H1 (cell line): ENCODE measurements around the gene KCNIP3. TPM values are rescaled to one million over a fixed set of nuclear protein-coding genes. Genes with fewer than 3 reads are reported as not detected.

Experiments
- ASH2L ChIP-seq: fragments of 200-600, 300-600 bp; sonication (generic); IDR thresholded peaks from one replicate; pipeline ENCODE4 v1.7.1; 2017; ENCODE audit warnings: low read length
- CHD1 ChIP-seq: IDR thresholded peaks from 2 replicates; pipeline ENCODE4 v1.6.1; 2012; ENCODE audit warnings: low read depth, low read length, improper control_type of control experiment
- EGR1 ChIP-seq: IDR thresholded peaks from 2 replicates; pipeline ENCODE4 v1.6.1; 2011; ENCODE audit warnings: low read depth, low read length, borderline replicate concordance
- JUND ChIP-seq: IDR thresholded peaks from 2 replicates; pipeline ENCODE4 v1.6.1; 2011; ENCODE audit warnings: mild to moderate bottlenecking, improper control_type of control experiment, low read length
- MAFK ChIP-seq: IDR thresholded peaks from 2 replicates; pipeline ENCODE4 v1.6.1; 2012; ENCODE audit warnings: low read depth, mild to moderate bottlenecking, improper control_type of control experiment, low read length
- NRF1 ChIP-seq: IDR thresholded peaks from 2 replicates; pipeline ENCODE4 v1.6.1; 2011; ENCODE audit warnings: mild to moderate bottlenecking, low read depth, low read length, improper control_type of control experiment
- SIN3A ChIP-seq, 2 experiments: IDR thresholded peaks in 1 of 2; conservative IDR thresholded peaks in 1 of 2; 2 replicates each; pipeline ENCODE4 v1.6.1; 2011 to 2012; ENCODE audit warnings: low read length in 2 of 2, improper control_type of control experiment in 1 of 2, low read depth in 1 of 2, mild to moderate bottlenecking in 1 of 2
- polyA plus RNA-seq, 7 experiments: library from polyadenylated mRNA; depleted of rRNA in 3 of 7; stranded (reverse) in 5 of 7; unstranded in 2 of 7; fragments of >200 nt in 5 of 7; fragments of 200-250 nt in 2 of 7; gene quantifications; 1 replicate in 5 of 7; 2 replicates in 1 of 7; 4 replicates in 1 of 7; pipeline versions ENCODE4 v1.2.1 to v1.2.3, GENCODE V29; 2011 to 2013; ENCODE audit warnings: missing spikeins in 2 of 7, mixed read lengths in 2 of 7
- total RNA-seq: library from RNA; stranded (reverse); fragmentation: NEBNext Ultra II Directional; extraction: Animal tissue kit (Norgen Biotek cat#: 25700); gene quantifications from 2 replicates; pipeline ENCODE4 v1.2.1, GENCODE V29; 2021

The KCNIP3 gene
- total and polyA plus RNA-seq, 2 of the 8 experiments (the other 6 are each of a cell fraction or from before 2014, with no cell fraction given) = 0.33 to 1.9 TPM

DNA sequence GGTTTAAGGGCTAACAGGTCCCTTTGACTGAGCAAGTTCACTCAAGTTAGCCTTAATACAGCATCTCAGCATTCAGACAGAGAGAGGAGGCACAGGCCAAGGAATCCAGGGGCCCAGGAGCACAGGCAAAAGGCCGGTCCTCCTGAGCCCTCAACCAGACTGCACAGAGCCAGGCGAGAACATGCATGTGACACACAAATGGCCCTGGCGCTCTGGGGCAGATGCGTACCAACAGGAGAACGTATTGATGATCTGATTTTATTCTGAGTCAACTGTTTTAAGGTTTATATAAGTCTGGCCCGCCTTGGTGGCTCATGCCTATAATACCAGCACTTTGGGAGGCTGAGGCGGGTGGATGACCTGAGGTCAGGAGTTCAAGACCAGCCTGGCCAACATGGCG is 34.9 kb downstream of the KCNIP3 start (continued):
- TF ChIP-seq NRF1 = no peak
- no peak for TF ChIP-seq MAFK
- TF ChIP-seq ASH2L = no peak
- TF ChIP-seq EGR1 = no peak
- TF ChIP-seq SIN3A (conservative IDR thresholded peaks at IDR 0.05 in 1 of 2, IDR thresholded peaks at IDR 0.05 in 1 of 2; ENCODE audit: low read depth in 1 of 2, low read length in 2 of 2) = no peak
- TF ChIP-seq JUND = no peak
- no peak for TF ChIP-seq CHD1
